ENCODE results near the gene PRAME. TPM values are rescaled to one million over a fixed set of nuclear protein-coding genes. Genes with fewer than 3 reads are reported as not detected.

The PRAME gene
- total RNA-seq, 1 experiment from 2014 or later = 108 TPM

DNA sequence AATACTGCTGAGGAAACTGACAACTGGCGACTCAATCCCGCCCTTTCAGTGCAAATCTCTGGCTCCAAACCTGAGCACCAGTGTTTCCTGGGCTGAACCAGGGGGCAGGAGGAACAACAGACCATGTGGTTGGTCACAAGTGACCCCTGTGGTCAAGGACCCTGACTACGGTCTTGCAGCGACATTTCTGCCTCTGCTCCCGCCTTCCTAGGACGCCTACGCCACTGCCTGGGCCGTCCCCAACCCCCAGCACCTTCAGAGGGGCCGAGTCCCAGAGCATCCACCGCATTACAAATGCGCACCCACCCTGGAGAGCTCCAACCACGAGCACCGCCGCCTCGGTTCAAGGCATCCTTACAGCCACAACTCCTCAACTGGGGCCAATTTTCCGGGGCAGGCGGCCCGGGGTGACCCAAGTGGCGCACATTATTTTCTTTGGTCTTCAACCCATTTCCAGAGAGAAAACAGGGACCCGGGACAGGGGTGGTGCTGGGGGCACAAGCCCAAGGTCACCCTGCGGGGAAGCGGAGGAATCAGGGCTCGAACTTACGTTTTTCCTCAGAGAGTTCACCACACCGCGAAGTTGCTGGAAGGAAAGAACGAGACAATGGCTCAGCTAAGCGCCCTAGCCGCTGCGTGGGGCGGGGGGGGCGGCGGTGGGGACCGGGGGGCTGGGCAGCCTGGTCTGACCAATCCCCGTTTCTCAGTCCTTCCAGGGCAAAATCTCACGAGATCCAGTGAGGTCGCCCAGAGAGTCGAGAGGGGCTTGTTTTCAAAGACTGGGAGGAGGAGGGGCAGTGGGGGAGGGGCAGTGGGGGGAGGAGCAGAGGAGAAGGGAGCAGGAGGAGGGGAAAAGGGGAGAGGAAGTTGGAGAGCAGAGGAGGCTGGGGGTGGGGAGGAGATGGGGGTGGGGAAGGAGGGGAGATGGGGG, 1.8 kb downstream of the PRAME start:
- Histone ChIP-seq H3K27me3 (no peaks in the 10 kb centered on the region), H3K36me3 (peaks cover 44% of the 10 kb centered on the region), H3K9me3 (no peaks in the 10 kb centered on the region), H3K4me3 (peak overlapping the region; percentile 70)
- peak; percentile 76 for DNase-seq

DNA sequence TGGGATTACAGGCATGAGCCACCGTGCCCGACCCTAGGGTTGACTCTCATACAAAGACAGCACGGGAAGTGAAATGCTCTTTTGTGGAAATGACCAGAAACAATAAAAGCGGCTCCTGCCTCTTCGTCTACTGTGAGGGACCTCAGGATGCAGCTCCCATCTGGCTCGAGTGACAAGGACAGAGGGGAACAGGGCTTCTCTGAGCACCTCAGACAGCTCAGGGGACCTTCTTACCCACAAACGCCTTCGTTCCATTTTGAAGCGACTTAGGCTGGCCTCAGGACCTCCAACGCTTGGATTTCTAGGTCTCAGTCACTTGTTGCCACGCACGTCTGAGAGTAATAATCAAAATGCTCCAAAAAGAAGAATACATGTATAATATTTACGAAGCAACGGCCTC, 2.5 kb downstream of the PRAME start:
- no peak for DNase-seq
- Histone ChIP-seq H3K4me3 (peak overlapping the region; percentile 70), H3K36me3 (peaks cover 47% of the 10 kb centered on the region), H3K27me3 (no peaks in the 10 kb centered on the region), H3K9me3 (no peaks in the 10 kb centered on the region)

DNA sequence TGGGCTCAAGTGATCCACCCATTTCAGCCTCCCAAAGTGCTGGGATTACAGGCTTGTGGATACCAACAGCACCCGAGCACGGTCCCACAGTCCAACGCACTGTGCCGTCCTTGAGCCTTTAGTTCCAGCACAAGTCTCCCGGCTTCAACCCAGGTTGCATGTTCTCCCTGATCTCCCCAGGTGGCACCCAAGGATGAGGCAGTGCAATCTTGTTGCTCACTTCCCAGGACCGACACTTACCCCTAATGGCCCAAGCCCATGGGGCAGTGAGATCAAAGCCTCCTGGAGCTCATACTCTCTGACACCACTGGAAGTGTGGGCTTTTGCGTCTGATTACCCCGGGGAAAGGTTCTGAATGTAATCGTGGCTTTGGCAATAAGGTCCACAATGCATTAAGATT, 3.5 kb downstream of the PRAME start:
- DNase-seq = no peak
- Histone ChIP-seq H3K36me3 (peaks cover 57% of the 10 kb centered on the region), H3K4me3 (no peak overlapping the region), H3K27me3 (no peaks in the 10 kb centered on the region), H3K9me3 (no peaks in the 10 kb centered on the region)

DNA sequence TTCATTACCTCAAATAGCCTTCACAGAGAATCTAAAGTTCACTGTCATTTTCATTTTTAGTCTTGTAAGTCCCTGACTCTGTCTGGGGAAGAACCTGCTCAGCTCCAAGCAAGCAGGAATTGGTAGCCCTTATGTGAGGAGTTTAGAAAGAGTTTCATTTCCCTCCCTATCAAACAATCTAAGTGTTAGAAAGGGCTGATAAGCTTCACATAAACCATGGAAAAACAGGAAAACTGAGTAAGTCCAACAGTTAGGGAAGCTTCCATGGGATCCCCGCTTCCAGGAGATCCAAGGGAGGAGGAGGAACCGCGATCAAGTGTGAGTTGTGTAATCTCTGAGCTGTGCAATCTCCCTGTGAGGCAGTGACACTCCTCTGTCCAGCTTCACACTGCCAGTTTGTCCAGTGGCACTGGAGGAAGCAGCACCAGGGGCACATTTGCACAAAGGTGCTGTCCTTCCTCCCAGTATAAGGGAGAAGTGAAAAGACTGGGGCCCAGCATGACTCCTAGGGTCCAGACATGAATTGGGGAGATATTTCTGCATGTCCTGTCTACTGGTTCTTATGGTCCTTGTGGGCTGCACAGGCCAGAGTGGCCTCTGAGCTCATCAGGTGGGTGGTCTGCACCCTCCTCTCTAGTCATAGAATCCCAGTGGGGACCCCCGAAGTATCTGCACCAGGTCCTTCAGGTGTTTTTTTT, 4.3 kb downstream of the PRAME start:
- H3K27me3 ChIP-seq = no peaks in the 10 kb centered on the region

DNA sequence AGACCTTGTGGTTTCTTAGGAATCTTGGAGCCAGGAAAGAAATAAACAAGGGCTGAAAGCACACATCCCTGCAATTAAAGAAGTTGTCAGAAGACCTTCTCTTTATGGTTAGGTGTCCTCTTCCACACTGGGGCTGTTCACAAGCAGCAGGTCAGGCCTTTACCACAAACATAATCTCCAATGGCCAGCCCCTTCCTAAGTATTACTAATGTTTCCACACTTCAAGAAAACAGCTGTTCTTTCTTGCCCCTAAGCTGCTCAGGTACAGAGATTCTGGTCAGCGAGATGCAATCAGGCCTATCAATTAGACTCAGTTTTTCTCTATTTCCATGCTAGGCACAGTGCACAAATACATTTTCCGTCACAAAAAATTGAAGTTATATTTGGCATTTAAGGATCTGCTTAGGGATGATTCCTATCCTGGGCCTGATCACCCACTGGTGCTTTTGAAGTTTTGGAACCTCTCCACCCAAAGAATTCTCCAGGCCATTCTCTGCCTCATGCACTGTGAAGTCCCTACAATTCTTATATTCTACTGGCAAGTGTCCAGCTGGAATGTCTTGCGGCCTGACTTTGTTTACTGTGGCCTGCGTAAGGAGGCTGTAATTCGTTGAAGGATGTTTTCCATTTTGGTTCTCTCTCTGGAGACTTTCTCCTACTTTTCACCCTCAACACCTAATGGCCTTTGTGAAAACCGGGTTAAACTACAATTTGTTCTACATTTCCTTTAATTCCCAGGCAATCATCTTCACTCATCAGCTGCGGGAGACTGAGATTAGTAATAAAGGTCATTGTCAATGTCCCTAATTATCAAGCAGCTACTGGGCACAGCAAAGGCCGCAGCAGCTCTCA, 5.1 kb downstream of the PRAME start:
- H3K36me3 ChIP-seq = peaks cover 73% of the 10 kb centered on the region
- H3K4me3 ChIP-seq = no peak overlapping the region
- no peaks in the 10 kb centered on the region for H3K9me3 ChIP-seq
- no peak for DNase-seq
- no peaks in the 10 kb centered on the region for H3K27me3 ChIP-seq

More for the DNA sequence above, 4.3 kb downstream of the PRAME start:
- Histone ChIP-seq H3K9me3 (no peaks in the 10 kb centered on the region), H3K4me3 (no peak overlapping the region), H3K36me3 (peaks cover 65% of the 10 kb centered on the region)
- no peak for DNase-seq

- H3K9me3 ChIP-seq = no peaks in the 10 kb centered on the region
- no peak for DNase-seq
- no peak overlapping the region for H3K4me3 ChIP-seq
- H3K36me3 ChIP-seq = peaks cover 80% of the 10 kb centered on the region
- no peaks in the 10 kb centered on the region for H3K27me3 ChIP-seq
These were observed 5.9 kb downstream of the PRAME start for GRCh38 chr22:22553141-22553540.

- H3K4me3 ChIP-seq = no peak overlapping the region
- no peak for DNase-seq
- peaks cover 85% of the 10 kb centered on the region for H3K36me3 ChIP-seq
- no peaks in the 10 kb centered on the region for H3K27me3 ChIP-seq
- H3K9me3 ChIP-seq = no peaks in the 10 kb centered on the region
These were observed 6.4 kb downstream of the PRAME start for GRCh38 chr22:22552630-22553029.

GRCh38 chr22:22550789-22551434, 8.2 kb downstream of the PRAME start:
- Histone ChIP-seq H3K4me3 (no peak overlapping the region), H3K27me3 (no peaks in the 10 kb centered on the region), H3K36me3 (peaks cover 82% of the 10 kb centered on the region), H3K9me3 (no peaks in the 10 kb centered on the region)
- no peak for DNase-seq

GRCh38 chr22:22548910-22549309, 10.2 kb downstream of the PRAME start:
- Histone ChIP-seq H3K4me3 (no peak overlapping the region), H3K9me3 (no peaks in the 10 kb centered on the region), H3K27me3 (no peaks in the 10 kb centered on the region), H3K36me3 (peaks cover 68% of the 10 kb centered on the region)
- no peak for DNase-seq

DNA sequence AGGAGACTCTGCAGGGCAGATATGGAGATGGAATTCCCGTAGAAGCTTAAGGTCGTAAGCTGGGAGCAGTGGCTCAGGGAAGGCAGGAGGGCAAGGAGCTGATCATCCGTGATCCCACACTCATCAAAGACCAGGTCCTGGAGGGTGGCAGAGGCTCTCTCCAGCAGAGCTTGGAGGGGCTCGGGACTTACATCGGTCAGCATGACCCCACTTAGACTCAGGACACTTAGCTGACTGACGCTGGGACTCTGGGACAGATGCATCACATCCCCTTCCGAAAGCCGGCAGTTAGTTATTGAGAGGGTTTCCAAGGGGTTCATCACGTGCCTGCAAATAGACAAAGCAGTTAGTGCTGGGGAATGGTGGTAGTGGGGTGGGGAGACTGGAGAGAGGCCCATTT, 10.7 kb downstream of the PRAME start:
- H3K4me3 ChIP-seq = no peak overlapping the region

GRCh38 chr22:22547692-22548300, 11.3 kb downstream of the PRAME start:
- Histone ChIP-seq H3K9me3 (no peaks in the 10 kb centered on the region), H3K36me3 (peaks cover 56% of the 10 kb centered on the region), H3K4me3 (no peak overlapping the region), H3K27me3 (no peaks in the 10 kb centered on the region)
- DNase-seq = no peak

More for the DNA sequence above, 10.7 kb downstream of the PRAME start:
- Histone ChIP-seq H3K27me3 (no peaks in the 10 kb centered on the region), H3K36me3 (peaks cover 62% of the 10 kb centered on the region), H3K9me3 (no peaks in the 10 kb centered on the region)
- DNase-seq = no peak

- peaks cover 52% of the 10 kb centered on the region for H3K36me3 ChIP-seq
- DNase-seq = no peak
- no peaks in the 10 kb centered on the region for H3K9me3 ChIP-seq
- no peaks in the 10 kb centered on the region for H3K27me3 ChIP-seq
- no peak overlapping the region for H3K4me3 ChIP-seq
These were observed 11.8 kb downstream of the PRAME start for GRCh38 chr22:22547226-22547625.

- peak; percentile 9 for DNase-seq
- no peak overlapping the region for H3K4me3 ChIP-seq
- no peaks in the 10 kb centered on the region for H3K27me3 ChIP-seq
These were observed 12.6 kb downstream of the PRAME start for GRCh38 chr22:22546490-22546889.

GRCh38 chr22:22545084-22545483, 14.0 kb downstream of the PRAME start:
- DNase-seq = no peak
- no peak overlapping the region for H3K4me3 ChIP-seq
- no peaks in the 10 kb centered on the region for H3K27me3 ChIP-seq
- peaks cover 34% of the 10 kb centered on the region for H3K36me3 ChIP-seq
- H3K9me3 ChIP-seq = no peaks in the 10 kb centered on the region

More at GRCh38 chr22:22546490-22546889, 12.6 kb downstream of the PRAME start:
- no peaks in the 10 kb centered on the region for H3K9me3 ChIP-seq
- peaks cover 48% of the 10 kb centered on the region for H3K36me3 ChIP-seq

DNA sequence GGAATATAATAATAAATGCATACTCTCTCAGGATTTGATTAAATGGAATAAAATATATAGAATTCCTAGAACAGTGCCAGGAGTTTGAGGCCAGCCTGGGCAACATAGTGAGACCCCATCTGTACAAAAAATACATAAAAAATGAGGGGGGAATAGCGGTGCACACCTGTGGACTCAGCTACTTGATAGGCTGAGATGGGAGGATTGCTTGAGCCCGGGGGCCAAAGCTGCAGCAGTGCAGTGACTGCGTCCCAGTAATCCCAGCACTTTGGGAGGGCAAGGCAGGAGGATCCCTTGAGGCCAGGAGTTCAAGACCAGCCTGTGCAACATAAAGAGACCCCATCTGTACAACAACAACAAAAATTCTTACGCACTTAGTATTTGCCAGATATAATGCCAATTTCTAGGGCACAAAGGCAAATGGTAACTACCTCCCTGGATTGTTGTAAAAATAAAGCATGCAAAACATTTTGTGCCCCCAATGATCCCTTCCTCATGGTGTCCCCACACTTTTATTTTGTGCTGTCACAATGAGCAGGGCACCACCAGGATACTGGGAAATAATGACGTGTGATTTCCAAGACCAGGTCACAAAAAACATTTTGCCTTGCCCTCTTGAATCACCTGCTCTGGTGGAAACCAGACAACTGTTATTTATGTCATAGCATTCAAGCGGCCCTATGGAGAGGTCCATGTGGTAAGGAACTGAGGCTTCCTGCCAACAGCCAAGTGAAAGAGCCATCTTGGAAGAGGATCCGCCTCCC, 20.7 kb downstream of the PRAME start:
- no peaks in the 10 kb centered on the region for H3K9me3 ChIP-seq
- DNase-seq = no peak
- H3K27me3 ChIP-seq = no peaks in the 10 kb centered on the region
- no peak overlapping the region for H3K4me3 ChIP-seq
- no peaks in the 10 kb centered on the region for H3K36me3 ChIP-seq

All from MG63 (cell line).